Measurements from ENCODE around the gene CACNA1F.
A peak's percentile ranks its signal among the peaks of the same experiment; 100 is the strongest.

The CACNA1F gene

GRCh38 chrX:49199315-49199595, 33.9 kb downstream of the CACNA1F start:
- DNase-seq (ENCODE audit: low read depth in 2 of 2) = no peak

- DNase-seq (ENCODE audit: low read depth in 2 of 2) = no peak
Observed at GRCh38 chrX:49198540-49199314, 34.4 kb downstream of the CACNA1F start.

GRCh38 chrX:49197543-49198087, 35.5 kb downstream of the CACNA1F start:
- no peak for DNase-seq (ENCODE audit: low read depth in 2 of 2)

DNA sequence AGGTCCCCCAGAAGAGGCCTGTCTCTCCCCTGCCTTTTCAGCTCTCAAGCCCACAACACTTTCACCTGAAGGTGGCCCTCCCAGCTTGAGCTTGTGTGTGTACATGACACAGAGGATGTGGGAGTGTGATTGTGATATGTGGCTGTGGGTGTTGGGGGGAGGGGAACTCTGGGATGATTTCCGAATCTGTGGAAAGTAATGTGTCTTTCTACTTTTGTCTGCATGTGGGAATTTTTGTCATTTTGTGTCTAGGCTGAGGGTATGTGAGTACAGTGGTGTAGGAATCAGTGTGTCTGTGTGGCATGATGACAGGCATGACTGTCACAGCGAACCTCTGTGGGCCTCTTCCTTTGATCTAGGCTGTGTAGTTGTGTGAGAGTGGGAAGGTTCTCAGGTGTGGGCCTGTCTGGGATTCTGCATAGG, 39.6 kb downstream of the CACNA1F start:
- DNase-seq (ENCODE audit: low read depth in 2 of 2) = no peak

DNA sequence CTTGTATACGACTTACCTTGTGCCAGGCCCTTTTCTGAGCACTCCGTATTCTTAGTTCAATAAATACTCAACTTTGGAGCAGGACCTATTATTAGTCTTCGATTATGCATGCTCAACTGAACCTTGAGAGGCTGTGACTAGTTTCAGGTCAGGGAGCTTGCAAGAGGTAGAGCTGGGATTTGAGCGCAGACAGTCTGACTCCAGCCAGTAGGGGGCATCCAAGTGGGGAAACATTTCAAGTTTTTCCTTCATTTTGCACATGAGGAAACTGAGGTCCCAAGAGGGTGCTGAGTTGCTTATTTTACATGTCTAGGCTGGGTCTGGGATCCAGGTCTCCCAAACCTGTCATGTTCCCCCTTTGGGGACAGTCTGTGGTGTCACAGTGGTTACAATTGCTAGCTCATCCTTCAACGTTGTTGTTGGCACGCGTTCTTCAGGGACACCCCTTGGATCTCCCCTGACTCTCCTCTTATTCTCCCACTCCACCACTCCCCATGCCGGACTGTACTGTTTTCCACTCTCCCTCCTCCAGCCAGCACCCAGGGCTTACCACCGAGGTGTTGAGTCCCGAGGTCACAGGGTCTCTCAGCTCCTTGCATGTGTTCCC, 40.3 kb downstream of the CACNA1F start:
- no peak for DNase-seq (ENCODE audit: low read depth in 2 of 2)

DNA sequence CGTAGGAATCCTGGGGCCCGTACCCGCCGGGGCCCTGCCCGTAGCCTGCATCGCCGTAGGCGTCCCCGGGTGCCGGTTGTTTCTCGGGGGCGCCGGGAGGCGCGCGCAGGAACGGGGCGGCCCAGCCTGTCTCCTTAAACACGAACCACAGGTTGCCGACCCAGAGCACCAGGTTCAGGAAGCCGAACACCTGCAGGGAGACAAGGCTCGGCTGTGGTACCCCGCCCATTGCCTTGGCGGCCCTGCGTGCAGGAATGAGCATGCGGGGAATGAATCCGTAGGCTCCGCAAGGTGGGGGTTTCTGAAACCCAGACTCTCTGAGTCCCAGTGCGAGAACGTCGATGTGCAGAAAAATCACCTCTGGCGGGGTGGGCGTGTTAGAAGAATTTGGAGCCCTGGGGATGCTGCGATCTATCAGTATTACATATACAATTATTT, 41.5 kb downstream of the CACNA1F start:
- no peak for DNase-seq (ENCODE audit: low read depth in 2 of 2)

- DNase-seq (ENCODE audit: low read depth in 2 of 2) = peak; percentile 98
Observed at GRCh38 chrX:49190821-49191573, 42.1 kb downstream of the CACNA1F start.

GRCh38 chrX:49189606-49190005, 43.5 kb downstream of the CACNA1F start:
- DNase-seq (ENCODE audit: low read depth in 2 of 2) = no peak

DNA sequence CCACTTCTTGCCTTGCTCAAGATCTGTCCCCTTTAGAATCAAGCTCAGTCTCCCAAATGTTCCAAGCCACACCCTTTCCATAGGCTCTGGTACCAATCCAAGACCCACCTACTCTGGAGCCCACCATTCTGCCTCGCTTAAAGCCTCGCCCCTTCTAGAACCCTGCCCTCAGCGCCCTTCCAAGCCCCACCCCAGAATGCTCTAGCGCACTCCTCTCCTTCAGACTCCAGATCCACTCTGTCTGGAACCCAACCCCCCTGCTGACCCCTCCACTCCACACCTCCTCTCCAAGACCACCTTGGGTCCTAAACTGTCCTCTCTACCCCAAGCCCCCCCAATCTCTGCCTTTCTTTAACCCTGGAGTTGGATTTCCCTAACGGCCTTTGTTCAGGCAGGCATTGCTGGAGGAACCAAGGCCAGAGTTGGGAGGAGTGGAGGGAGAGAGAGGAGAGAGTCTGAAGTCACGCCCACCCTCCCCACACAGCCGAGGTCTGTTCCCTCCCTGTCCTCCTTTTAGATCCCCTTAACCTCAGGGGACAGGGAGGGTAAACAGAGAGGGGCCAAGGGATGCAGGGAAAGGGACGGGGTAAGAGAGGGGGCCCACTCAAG, 44.6 kb downstream of the CACNA1F start:
- no peak for DNase-seq (ENCODE audit: low read depth in 2 of 2)

GRCh38 chrX:49187526-49187925, 45.6 kb downstream of the CACNA1F start:
- no peak for DNase-seq (ENCODE audit: low read depth in 2 of 2)

DNA sequence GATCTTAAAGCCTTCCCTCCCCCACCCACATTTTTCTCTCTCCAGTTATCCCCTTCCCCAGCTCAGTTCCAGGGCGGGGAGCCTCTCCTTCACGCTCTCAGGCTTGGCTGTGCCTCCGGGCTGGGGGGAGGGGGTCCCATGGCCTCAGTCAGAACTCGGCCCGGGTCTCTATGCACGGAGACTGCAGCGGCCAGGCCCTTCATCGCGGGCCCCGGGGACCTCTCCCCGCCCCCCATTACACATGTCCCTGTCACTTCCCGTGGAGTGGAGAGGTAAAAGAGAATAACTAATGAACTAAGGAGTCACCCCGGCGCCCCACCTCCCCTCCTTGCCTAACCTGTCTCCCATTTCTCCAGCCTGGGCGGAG, 46.1 kb downstream of the CACNA1F start:
- DNase-seq (ENCODE audit: low read depth in 2 of 2) = no peak

DNA sequence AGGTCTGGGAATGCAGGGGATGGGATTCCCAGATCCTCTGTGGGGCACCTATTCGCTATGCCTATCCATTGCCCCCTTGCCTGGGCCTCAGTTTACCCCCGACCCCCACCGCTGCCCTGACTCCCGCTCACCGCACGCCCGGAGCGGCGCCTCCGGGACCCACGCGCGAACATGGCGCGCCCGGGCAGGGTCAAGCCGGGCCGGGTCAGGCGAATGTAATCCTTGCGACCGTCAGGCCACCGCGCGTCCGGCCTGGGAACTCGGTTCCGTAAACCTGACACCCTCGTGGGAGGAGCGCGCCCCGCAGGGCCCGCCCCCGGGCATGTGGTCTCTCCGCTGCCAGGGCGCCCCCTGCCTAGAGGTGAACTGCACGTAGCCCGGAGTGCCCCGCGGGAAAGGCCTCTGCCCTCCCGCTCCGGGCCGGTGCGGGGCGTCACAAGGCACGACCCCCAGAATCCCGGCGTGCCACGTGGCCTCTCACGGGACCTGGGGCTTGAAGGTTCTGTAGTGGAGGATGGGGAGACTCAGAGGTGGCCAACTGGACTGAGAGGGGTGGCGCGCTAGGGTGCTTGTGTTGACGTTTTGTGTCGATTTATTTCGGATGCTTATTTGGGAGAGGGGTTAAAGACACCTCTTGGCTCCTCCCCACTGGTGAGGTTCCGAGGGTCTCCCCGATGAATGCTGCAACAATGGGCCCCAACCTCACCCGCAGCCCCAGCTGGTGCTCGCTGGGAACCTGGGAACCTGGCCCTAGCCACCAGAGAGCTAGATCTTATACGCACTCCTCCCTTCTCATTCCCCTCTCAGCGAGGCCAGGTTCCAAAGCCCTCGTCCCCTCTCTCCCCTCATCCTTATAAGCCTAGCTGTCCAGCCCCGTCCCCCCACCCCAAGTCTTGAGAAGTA, 46.8 kb downstream of the CACNA1F start, which contains the start of gene PRICKLE3:
TSS of gene PRICKLE3 (minus strand) at position 249 of the 903 bp plus-strand sequence. CDS start at position 173, 76 bp downstream.
- no peak for DNase-seq (ENCODE audit: low read depth in 2 of 2)

DNA sequence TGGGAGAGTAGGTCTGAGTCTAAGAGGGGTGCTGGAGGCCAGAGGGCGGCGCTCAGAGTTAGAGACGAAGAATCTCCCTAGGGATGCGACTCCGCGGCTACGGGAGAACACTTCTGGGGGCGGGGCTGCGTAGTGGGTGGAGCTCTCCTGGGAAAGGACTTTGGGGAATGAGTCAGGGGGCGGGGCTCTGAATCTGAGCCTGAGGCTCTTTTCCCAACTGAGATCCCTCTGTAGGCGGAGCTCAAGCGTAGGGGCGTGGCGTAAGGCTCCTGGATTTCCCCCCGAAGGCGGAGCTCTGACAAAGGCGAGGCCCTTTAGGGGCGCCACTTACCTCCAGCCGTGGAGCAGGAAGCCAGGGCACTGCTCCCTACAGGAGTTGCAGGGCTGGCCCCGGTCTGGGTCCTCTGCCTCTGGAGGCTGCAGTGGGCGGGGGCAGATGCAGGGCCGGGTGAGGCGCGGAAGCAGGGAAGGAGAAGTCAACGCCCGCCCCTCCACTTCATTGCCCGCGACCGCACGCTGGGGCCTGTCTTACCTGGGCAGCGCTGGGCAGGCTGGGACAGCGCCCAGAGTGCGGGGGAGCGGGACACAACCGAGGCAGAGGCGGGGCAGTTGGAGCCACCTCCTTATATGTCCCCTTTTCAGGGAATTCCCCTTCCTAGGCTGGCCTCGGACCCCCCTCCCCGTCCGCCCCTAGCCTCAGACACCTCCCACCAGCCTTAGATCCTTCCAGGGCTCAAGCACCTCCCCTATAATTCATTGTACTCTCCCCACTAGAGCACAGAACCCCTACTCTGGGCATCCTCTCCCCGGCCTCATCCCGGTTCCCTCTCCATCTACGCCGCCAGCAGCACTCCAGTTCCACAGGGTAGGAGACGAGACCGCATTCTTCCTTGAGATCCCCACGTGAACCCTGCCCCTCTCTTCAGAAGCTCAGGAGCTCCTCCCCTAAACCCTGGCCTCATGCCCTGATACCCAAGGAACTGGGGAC, 48.6 kb downstream of the CACNA1F start:
- peak; percentile 73 to 76 for DNase-seq (ENCODE audit: low read depth in 2 of 2)

GRCh38 chrX:49183701-49184281, 49.3 kb downstream of the CACNA1F start:
- DNase-seq (ENCODE audit: low read depth in 2 of 2) = no peak

- no peak for DNase-seq (ENCODE audit: low read depth in 2 of 2)
Observed at GRCh38 chrX:49179358-49179757, 53.8 kb downstream of the CACNA1F start.

DNA sequence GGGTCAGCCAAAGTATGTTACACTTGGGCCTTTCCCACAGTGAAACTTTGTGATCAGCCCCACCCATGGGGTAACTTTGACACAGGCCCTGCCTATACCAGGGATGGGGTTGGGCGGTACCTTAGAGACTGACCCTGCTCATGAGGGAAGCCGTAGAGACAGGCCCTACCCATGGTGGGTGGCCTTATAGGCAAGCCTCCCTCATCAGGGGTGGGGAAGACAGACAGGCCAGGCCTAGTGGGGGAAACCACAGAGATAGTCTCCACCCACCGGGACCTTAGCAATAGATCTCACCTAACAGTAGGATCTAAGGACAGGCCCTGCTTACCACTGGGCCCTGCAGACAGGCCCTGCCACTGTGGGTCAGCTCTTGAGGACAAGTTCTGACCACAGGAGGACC, 54.6 kb downstream of the CACNA1F start:
- DNase-seq (ENCODE audit: low read depth in 2 of 2) = no peak

DNA sequence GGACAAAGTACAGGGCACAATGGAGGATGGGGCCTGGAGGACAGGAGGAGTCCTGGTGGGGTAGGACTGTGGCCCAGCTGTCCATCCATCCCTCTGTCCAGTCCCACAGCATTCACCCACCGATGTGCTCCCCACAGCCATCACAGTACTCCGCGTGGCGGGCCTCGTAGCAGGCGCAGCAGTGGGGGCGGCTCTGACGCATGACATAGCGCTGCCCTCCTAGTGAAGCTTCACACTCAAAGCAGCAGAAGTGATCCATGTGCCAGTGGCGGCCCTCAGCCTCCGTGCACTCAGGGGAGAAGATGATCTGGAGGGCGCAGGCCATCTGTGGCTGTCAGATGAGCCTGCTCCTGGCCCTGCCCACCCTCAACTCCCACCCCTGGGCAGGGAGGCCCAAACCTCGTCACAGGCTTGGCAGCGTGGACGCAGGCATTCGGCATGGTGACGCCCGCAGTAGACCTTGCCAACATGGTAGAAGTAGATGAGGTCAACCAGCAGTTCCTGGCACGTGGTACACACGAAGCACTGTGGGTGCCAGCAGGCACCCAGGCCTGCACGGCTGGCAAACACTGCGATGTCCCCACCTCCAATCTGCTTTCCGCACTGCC, 55.2 kb downstream of the CACNA1F start:
- no peak for DNase-seq (ENCODE audit: low read depth in 2 of 2)

GRCh38 chrX:49177338-49177833, 55.8 kb downstream of the CACNA1F start:
- no peak for DNase-seq (ENCODE audit: low read depth in 2 of 2)

All from fibroblast of skin of left quadriceps (primary cell).